Renal pelvis (tissue), 4 donors: ENCODE measurements around the gene AKAP12. TPM values are rescaled to one million over a fixed set of nuclear protein-coding genes. Genes with fewer than 3 reads are reported as not detected.
"Not testable (repeated sequence)": the region's sequence is repeated elsewhere in the genome, so short reads cannot be mapped to it uniquely, and the experiment has no call there.

Source experiments
- DNase-seq: peaks from one replicate; pipeline ENCODE4 v3.0.0-alpha.2; 2013
- polyA plus RNA-seq, 3 donors: library from polyadenylated mRNA; unstranded; fragments of 120-200 nt; gene quantifications; one replicate each; pipeline ENCODE4 v1.2.1, GENCODE V29; 2013; ENCODE audit not compliant: insufficient read length in 3 of 3

Gene AKAP12
- polyA plus RNA-seq, 3 donors: 145 to 181 (median 150) TPM

DNA sequence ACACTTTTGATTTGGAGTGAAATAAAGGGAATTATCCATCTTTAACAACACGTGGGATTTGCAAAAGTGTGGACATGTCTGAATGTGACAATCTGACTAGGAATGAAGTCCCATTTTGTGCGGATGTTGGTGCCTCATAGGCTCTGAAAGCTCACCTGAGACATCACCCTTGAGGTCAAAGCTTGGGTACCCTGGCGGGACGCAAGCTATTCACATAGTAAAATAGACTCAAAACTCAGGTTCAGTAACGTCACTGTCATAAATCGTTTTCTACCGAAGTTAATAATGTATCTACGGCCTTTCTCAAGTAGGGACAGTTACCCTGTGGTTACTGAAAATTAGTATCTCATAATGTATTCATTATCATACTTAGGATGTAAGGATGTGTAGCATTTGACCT lies 61.8 kb downstream of the AKAP12 start:
- no peak for DNase-seq

GRCh38 chr6:151303231-151303630 lies 63.5 kb downstream of the AKAP12 start:
- no peak for DNase-seq

DNA sequence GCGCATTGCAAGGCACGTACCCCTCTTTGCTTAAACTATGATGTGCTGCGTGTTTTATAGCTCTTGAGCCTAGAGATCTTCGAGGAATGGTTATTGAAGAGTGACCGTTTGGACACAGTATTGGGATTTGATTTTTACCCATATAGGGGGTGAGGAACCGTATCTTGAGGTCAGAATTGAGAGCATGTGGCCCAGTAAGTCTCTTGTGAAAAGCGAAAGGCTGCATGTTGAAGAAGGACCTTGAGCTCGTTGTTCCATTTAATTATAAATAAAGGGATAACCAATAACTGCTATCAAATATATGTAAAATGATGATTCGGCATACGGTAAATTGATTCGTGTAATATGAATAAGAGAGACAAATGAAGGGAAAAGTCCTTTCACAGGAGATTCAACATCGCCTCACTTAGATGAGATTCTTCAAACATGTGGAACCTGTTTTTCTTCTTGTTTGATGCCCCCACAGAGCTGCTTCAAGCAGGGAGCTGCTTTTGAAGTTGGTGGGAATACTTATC lies 66.6 kb downstream of the AKAP12 start:
- DNase-seq: no peak

GRCh38 chr6:151307501-151307900 lies 67.7 kb downstream of the AKAP12 start:
- DNase-seq: no peak

GRCh38 chr6:151309619-151310018 lies 69.9 kb downstream of the AKAP12 start:
- no peak for DNase-seq

- no peak for DNase-seq
Measured at GRCh38 chr6:151310279-151310678, 70.5 kb downstream of the AKAP12 start.

DNA sequence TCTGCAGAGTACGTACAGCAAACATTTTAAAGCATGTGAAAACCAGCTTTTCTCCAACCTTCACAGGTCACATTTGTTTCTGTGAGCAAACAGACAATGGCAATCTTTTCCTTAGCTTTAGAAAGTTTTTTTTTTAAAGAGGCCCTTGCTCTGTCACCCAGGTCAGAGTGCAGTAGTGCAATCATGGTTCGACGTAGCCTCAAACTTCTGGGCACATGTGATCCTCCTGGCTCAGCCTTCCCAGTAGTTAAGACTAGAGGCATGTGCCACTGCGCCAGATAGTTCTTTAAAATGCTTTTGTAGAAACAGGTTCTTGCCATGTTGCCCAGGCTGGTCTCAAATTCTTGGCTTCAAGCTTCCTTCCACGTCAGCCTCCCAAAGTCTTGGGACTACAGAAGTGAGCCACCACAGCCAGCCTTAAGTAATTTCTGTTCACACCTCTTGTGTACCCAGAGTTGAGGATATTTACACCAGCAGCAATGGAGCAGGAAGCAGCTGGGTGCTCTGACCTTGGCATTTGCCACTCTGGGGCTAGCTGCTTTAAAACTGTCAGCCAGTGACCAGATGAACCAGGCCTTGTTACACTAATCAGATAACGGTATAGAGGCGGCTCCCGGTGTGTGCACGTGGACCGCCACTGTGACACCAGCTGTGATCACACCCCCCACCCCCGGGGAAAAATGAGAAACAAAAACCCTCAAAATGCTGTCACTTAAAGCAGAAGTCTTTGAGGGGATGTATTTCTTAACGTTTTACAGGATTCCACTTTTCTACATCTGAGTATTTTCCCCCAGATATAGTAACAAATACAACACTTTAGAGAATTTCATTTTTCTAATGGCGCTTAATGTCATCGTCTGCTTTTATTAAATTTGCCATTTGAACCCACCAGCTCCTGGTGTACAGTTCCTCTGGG lies 71.3 kb downstream of the AKAP12 start:
- DNase-seq: no peak

DNA sequence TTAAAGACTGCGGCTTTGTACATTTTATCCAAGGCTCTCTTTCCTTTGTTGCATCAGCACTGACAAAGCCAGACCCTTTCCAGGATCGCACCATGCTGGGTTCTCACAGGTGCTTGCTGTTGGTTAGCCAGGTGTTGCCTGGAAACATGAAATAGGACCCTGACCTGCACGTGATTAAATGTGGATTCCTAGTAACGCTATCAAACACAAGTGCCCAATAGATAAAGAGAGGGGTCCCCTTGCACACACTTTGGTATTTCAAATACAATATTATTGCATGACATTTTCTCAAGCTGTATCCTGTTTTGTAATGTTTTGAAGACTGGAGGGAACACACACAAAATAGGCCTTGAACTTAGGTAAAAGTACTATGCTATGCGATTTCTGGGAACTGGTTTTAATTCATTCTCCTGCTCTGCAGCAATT lies 73.3 kb downstream of the AKAP12 start:
- no peak for DNase-seq

- DNase-seq: not testable (repeated sequence)
Measured at GRCh38 chr6:151315661-151316060, 75.9 kb downstream of the AKAP12 start.

DNA sequence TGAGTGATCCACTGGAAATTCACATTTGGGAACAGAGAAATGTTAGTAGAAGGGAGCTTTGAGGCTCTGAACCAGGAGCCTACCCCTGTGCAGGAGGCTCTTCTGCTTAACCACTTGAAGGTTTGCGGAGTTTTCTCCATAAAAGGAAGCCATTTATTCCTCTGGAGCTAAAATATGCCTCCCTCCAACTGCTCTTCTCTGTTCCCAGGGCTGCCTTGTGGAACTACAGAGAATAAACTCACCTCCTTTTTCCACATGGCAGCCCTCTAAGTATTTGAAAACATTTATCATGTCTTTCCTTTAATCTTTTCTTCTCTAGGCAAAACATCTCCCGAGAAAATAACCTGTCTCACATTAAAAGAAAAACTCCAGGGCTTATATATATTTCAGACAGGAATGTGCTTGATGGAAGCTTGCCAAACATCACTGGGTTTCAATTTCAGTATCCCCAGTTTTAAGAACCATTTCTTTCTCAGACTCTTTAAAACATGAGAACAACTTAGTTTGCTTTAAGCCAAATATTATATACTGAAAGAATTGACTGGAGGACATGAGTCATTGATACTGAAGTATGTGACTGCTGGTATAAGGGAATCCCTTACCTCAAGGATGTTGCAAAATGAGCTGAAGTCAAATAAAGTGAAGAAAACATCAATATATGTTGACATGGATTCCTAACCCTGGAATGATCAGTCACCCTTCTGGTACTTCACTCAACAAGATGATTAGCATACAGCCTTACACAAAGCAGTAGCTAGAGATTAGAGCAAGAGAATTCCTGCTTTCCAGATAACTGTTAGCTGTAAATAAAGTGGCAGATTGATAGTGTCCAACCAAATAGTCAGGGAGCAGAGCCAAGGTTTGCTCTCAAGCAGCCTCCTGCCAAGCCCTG lies 77.6 kb downstream of the AKAP12 start:
- peak; percentile 79 for DNase-seq

- no peak for DNase-seq
Measured at GRCh38 chr6:151317995-151318365, 78.2 kb downstream of the AKAP12 start.

DNA sequence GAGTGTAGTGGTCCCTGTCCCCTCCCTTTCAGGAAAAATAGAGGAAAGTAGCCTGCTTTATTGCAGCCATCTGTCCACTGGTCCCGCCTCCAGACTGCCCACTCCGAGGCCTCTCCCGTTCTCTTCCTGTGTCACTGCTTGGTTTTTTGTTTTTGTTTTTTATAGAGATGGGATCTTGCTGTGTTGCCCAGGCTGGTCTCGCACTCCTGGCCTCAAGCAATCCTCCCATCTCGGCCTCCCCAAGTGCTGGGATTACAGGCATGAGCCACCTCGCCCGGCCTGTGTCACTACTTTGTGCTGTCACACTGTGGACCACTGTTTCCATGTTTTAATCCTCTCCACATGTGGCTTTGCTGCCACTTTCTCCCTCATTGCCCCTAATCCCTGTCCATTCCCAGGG lies 80.4 kb downstream of the AKAP12 start:
- no peak for DNase-seq

- no peak for DNase-seq
Measured at GRCh38 chr6:151321438-151321837, 81.7 kb downstream of the AKAP12 start.

- no peak for DNase-seq
Measured at GRCh38 chr6:151322570-151322969, 82.8 kb downstream of the AKAP12 start.

DNA sequence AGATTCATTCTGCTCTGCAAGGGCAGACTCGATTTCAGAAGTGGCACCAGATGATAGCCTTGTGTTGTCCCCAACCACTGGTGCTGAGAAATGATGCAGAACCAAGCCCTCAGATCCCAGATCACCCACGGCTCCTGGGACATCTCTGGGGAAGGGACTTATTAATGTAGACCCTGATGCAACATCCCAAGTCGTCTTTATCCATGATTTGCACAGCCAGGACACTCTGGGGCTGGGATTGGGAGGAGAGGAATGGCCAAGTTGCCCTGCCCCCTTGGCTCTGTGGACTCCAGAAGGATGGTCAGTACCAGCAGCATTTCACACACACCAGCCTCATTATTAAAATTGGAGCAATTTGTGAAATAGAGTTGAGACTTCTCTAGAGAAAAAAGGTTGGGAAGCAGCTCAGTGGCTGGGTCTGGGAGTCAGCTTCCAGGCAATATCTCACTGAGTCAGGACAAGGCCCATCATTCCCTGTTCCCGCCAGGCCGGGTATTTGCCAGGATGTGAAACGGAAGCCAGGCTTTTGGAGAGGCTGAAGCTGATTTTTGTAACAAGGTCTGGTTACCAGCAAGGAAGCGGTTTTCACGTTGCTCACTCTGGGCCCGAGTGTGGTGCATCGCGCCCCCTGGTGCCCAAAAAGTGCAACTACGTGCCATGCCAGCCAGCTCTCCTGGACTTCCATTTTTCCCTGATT lies 84.2 kb downstream of the AKAP12 start:
- DNase-seq: peak; percentile 84

DNA sequence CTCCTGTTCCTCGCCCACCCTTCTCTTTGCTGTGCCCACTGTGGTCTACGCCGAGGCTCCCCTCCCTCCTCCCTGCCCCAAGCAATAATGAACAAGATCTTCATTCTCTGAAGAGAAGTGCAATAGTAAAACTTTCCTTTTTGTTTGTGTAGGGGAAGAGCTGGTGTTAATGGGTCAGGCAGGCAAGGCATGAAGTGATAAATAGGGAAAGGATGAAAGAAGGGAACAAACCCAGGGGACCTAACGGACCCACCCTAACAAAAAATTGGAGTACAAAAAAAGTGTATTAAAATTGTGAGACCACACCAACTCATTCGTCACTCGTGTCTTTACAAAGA lies 84.7 kb downstream of the AKAP12 start:
- no peak for DNase-seq

- no peak for DNase-seq
Measured at GRCh38 chr6:151325075-151326050, 85.6 kb downstream of the AKAP12 start.

DNA sequence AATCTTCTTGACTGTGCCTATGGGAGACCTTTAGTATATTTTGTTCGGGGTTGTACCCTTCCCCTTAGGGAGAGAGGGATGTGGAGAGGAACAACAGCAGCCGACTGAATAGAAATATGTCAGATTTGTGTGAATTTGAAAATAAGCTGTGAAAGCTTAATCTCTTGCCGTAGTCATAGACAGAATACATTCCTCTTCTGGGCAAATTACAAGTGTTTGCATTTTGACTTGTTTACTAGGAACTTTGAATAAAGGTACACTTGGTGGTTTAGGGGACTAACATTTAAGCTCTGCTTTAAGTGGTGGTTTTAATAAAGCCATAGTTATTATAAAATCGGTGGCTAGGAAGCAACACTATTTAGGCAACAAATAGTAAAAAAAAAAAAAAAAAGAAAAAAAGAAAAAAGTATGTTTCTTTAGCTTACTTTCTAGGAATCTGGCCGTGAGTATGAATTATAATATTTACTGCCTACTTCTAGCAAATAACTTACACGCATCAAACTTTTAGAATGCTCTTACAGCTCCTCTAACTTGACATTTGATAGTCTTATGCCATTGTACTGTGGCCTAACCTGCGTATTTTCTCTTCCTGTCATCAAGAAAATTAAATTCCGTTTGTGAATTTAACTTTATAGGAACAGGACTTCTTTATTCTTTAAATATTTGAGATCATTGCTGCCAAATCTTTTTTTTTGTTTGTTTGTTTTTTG lies 86.5 kb downstream of the AKAP12 start:
- DNase-seq: no peak

DNA sequence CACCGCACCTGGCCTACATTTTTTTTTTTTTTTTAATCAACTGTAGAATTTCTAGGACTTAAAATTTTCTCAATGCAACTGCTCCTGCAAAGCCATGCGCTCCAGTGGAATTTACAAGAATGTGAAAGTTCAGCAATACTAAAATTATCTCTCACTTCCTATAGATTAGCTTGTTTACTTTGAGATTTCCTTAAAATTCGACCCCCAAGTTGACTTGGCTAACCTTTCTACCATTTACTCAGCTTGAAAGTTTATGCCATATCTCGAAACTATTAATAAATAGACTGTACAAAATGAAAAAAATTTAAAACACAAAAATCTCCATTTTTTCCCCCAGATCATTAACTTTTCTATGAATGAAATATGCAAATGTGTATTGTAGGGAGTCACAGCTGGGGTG lies 87.3 kb downstream of the AKAP12 start:
- no peak for DNase-seq

DNA sequence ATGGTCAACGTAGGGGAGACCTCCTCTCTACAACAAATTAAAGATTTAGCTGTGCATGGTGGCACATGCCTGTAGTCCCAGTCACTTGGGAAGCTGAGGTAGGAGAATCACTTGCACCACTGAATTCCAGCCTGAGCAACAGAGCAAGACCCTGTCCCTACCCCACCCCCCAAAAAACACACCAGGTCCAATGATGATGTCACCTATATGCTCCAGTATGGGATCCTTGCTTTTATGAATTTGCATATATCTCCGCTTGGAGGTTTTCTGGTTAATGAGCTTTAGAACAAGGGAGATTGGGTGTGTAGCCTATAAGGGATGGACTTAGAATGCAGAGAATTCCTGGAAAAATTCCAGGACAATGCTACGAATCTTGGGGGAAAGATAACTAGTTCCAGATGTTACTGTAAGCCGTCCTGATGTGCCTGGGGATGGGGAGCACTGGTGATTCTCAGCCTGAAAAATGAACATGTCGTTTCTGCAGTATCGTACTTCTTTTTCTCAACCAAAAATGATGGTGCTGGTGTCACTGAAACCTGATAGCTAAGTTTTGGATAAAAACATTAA lies 90.4 kb downstream of the AKAP12 start:
- DNase-seq: peak; percentile 62
